SK-N-SH (cell line): ENCODE measurements around the gene PAX3. TPM values are rescaled to one million over a fixed set of nuclear protein-coding genes. Genes with fewer than 3 reads are reported as not detected.

Experiments
- CTCF ChIA-PET: fragments of 300-600, 350-600 bp; formaldehyde crosslinking; extraction: SDS; loops from one replicate; lab custom pipeline; 2021; lab: Yijun Ruan, JAX
- POLR2A ChIA-PET: fragments of 350-600 bp; sonication (Branson Sonifier 250); formaldehyde crosslinking; extraction: SDS; loops from one replicate; lab custom pipeline; 2020; ENCODE audit warnings: antibody characterized with exemption, inconsistent platforms; lab: Yijun Ruan, JAX
- DNase-seq: peaks from one replicate; pipeline ENCODE4 v3.0.0; 2012
- H2AFZ ChIP-seq: fragments of 200-600 bp; sonication (generic); 2 replicates; pipeline ENCODE4 v1.8.1; 2016; ENCODE audit warnings: antibody characterized with exemption, mild to moderate bottlenecking, low read depth
- H3F3A ChIP-seq: fragments of 200-600 bp; sonication (generic); replicated peaks from 2 replicates; pipeline ENCODE3; 2016; ENCODE audit warnings: antibody characterized with exemption, mild to moderate bottlenecking; ENCODE audit not compliant: insufficient read depth
- H3K27ac ChIP-seq, 2 experiments: fragments of 200-500 bp in 1 of 2; fragments of 200-600 bp in 1 of 2; sonication (Bioruptor generic) in 1 of 2; sonication (generic), shearing (Covaris generic) in 1 of 2; 2 replicates each; pipeline versions ENCODE4 v1.5.1 to v1.6.1; 2014 to 2016; ENCODE audit warnings: low read depth in 2 of 2, inconsistent platforms in 1 of 2, low read length in 1 of 2, mild to moderate bottlenecking in 1 of 2, mixed read lengths in 1 of 2
- H3K27me3 ChIP-seq: fragments of 200-600 bp; sonication (generic), shearing (Covaris generic); 2 replicates; pipeline ENCODE4 v1.6.1; 2016; ENCODE audit warnings: mixed run types; ENCODE audit not compliant: insufficient read depth
- H3K36me3 ChIP-seq, 2 experiments: fragments of 200-500 bp in 1 of 2; fragments of 200-600 bp in 1 of 2; sonication (Bioruptor generic) in 1 of 2; sonication (generic) in 1 of 2; replicated peaks in 1 of 2; 2 replicates each; pipeline versions ENCODE3 to v1.5.1; 2014 to 2016; ENCODE audit warnings: low read length in 1 of 2, mild to moderate bottlenecking in 1 of 2; ENCODE audit not compliant: insufficient read depth in 2 of 2, control insufficient read depth in 1 of 2
- H3K4me1 ChIP-seq, 2 experiments: fragments of 200-500 bp in 1 of 2; fragments of 200-600 bp in 1 of 2; sonication (Bioruptor generic) in 1 of 2; sonication (generic), shearing (Covaris generic) in 1 of 2; 2 replicates each; pipeline versions ENCODE4 v1.5.1 to v1.6.1; 2014 to 2016; ENCODE audit warnings: low read depth in 1 of 2, low read length in 1 of 2, mixed run types in 1 of 2; ENCODE audit not compliant: insufficient read depth in 2 of 2, control insufficient read depth in 1 of 2
- H3K4me2 ChIP-seq: fragments of 200-600 bp; sonication (generic), shearing (Covaris generic); 2 replicates; pipeline ENCODE4 v1.6.1; 2017; ENCODE audit warnings: mixed run types
- H3K4me3 ChIP-seq, 2 experiments: fragments of 200-500 bp in 1 of 2; fragments of 200-600 bp in 1 of 2; sonication (Bioruptor generic) in 1 of 2; sonication (generic), shearing (Covaris generic) in 1 of 2; 2 replicates each; pipeline versions ENCODE4 v1.5.1 to v1.8.1; 2014 to 2016; ENCODE audit warnings: low read depth in 2 of 2, inconsistent platforms in 1 of 2, low read length in 1 of 2, mild to moderate bottlenecking in 1 of 2, mixed read lengths in 1 of 2, moderate library complexity in 1 of 2
- H3K79me2 ChIP-seq: fragments of 200-600 bp; sonication (generic); 2 replicates; pipeline ENCODE4 v1.8.1; 2017; ENCODE audit warnings: mild to moderate bottlenecking; ENCODE audit not compliant: insufficient read depth
- H3K9ac ChIP-seq: fragments of 200-600 bp; sonication (generic); 2 replicates; pipeline ENCODE4 v1.6.1; 2017; ENCODE audit warnings: mixed run types
- H3K9me2 ChIP-seq: fragments of 200-600 bp; sonication (generic); 2 replicates; pipeline ENCODE4 v1.6.1; 2017; ENCODE audit warnings: mixed run types
- H3K9me3 ChIP-seq: fragments of 200-600 bp; sonication (generic); 2 replicates; pipeline ENCODE4 v1.6.1; 2017; ENCODE audit warnings: mixed run types, mild to moderate bottlenecking, moderate library complexity
- H4K20me1 ChIP-seq: fragments of 200-600 bp; sonication (generic); 2 replicates; pipeline ENCODE4 v1.6.1; 2017; ENCODE audit warnings: mild to moderate bottlenecking, mixed run types; ENCODE audit not compliant: insufficient read depth
- EP300 ChIP-seq, 2 experiments: IDR thresholded peaks; 2 replicates each; pipeline versions ENCODE4 v1.4.0 to v1.6.1; 2012; ENCODE audit warnings: borderline replicate concordance in 1 of 2, low read depth in 1 of 2, low read length in 1 of 2
- FOXJ3 ChIP-seq: sonication (generic); formaldehyde crosslinking; IDR thresholded peaks from 2 replicates; pipeline ENCODE4 v1.5.1; 2020; ENCODE audit warnings: mild to moderate bottlenecking, missing genetic modification reagents
- FOXM1 ChIP-seq: IDR thresholded peaks from 2 replicates; pipeline ENCODE4 v1.4.0; 2012; ENCODE audit warnings: low read depth, mild to moderate bottlenecking
- GATA2 ChIP-seq: sonication (generic); formaldehyde crosslinking; IDR thresholded peaks from 2 replicates; pipeline ENCODE4 v1.5.0; 2020; ENCODE audit warnings: mild to moderate bottlenecking, missing genetic modification reagents
- JUND ChIP-seq: IDR thresholded peaks from 2 replicates; pipeline ENCODE4 v1.4.0; 2012
- MEF2A ChIP-seq: IDR thresholded peaks from 2 replicates; pipeline ENCODE4 v1.4.0; 2012; ENCODE audit warnings: low read depth, borderline replicate concordance
- MXI1 ChIP-seq: IDR thresholded peaks from 2 replicates; pipeline ENCODE4 v1.6.1; 2012; ENCODE audit warnings: mild to moderate bottlenecking, low read depth, low read length, improper control_type of control experiment
- NRF1 ChIP-seq: IDR thresholded peaks from 2 replicates; pipeline ENCODE4 v1.6.1; 2012; ENCODE audit warnings: low read depth, mild to moderate bottlenecking, low read length
- POLR2AphosphoS5 ChIP-seq: IDR thresholded peaks from 2 replicates; pipeline ENCODE4 v1.6.1; 2012; ENCODE audit warnings: low read depth, low read length
- REST ChIP-seq: IDR thresholded peaks from 2 replicates; pipeline ENCODE4 v1.6.1; 2012; ENCODE audit warnings: mild to moderate bottlenecking, low read depth, low read length, moderate library complexity
- RFX5 ChIP-seq: IDR thresholded peaks from 2 replicates; pipeline ENCODE4 v1.6.1; 2012; ENCODE audit warnings: mild to moderate bottlenecking, improper control_type of control experiment, low read length
- RXRA ChIP-seq: IDR thresholded peaks from 2 replicates; pipeline ENCODE4 v1.4.0; 2012; ENCODE audit warnings: low read depth, mild to moderate bottlenecking, borderline replicate concordance
- SIN3A ChIP-seq: IDR thresholded peaks from 2 replicates; pipeline ENCODE4 v1.6.1; 2012; ENCODE audit warnings: low read depth, mild to moderate bottlenecking, low read length, moderate library complexity, borderline replicate concordance
- TCF12 ChIP-seq: IDR thresholded peaks from 2 replicates; pipeline ENCODE4 v1.4.0; 2012
- TEAD4 ChIP-seq: IDR thresholded peaks from 2 replicates; pipeline ENCODE4 v1.4.0; 2012; ENCODE audit warnings: mild to moderate bottlenecking, borderline replicate concordance; ENCODE audit not compliant: insufficient read depth
- USF1 ChIP-seq: IDR thresholded peaks from 2 replicates; pipeline ENCODE4 v1.4.0; 2012; ENCODE audit warnings: low read depth, borderline replicate concordance
- USF2 ChIP-seq: fragments of 150-350 bp; IDR thresholded peaks from 2 replicates; pipeline ENCODE4 v1.6.1; 2017; ENCODE audit warnings: antibody characterized with exemption, low read length, low read depth, borderline replicate concordance
- YY1 ChIP-seq: IDR thresholded peaks from 2 replicates; pipeline ENCODE4 v1.4.0; 2012; ENCODE audit warnings: low read depth, mild to moderate bottlenecking
- WGBS: methylation state at CpG from one replicate; pipeline ENCODE4 v1.1.6; 2017; ENCODE audit warnings: low lambda C conversion rate; 5-methylcytosine and 5-hydroxymethylcytosine counted together
- polyA plus RNA-seq, 3 experiments: library from polyadenylated mRNA; depleted of rRNA; stranded (reverse); fragments of >200 nt; gene quantifications; 2 replicates each; pipeline ENCODE4 v1.2.3, GENCODE V29; 2012

PAX3 gene
- polyA plus RNA-seq, 1 of the 3 experiments (the other 2 are of a cell fraction): not detected

- TF ChIP-seq MXI1 (no peak), NRF1 (no peak), TEAD4 (no peak), JUND (no peak), RFX5 (no peak)
- TF ChIP-seq, all 33 proteins: peak for 0
Measured at GRCh38 chr2:222239945-222240675, 58.7 kb downstream of the PAX3 start (continued).

- Histone ChIP-seq H3K9me3 (no peaks in the 10 kb centered on the region), H4K20me1 (no peaks in the 10 kb centered on the region), H3K27ac (no peak overlapping the region), H3K36me3 (no peaks in the 10 kb centered on the region), H2AFZ (no peak overlapping the region), H3K9ac (no peak overlapping the region), H3K4me1 (no peaks in the 10 kb centered on the region; a peak in 1 of 4 replicates), H3F3A (no peaks in the 10 kb centered on the region), H3K27me3 (peaks cover 15% of the 10 kb centered on the region; the same call in 1 of the 2 replicates), H3K4me2 (no peak overlapping the region), H3K79me2 (no peaks in the 10 kb centered on the region), H3K4me3 (no peak overlapping the region), H3K9me2 (no peaks in the 10 kb centered on the region)
- CTCF ChIA-PET: interaction anchor here (1.3 kb wide), 1 partner anchor 215 kb away, joined by 3 read pairs; no protein-coding TSS in a partner anchor
- WGBS: 17% methylated on average over 4 of the region's 4 CpGs
- POLR2A ChIA-PET: no interaction called here
- TF ChIP-seq USF1 (no peak), MEF2A (no peak), EP300 (IDR thresholded peaks at IDR 0.05; ENCODE audit: borderline replicate concordance in 1 of 2, low read depth in 1 of 2, low read length in 1 of 2) (no peak), RXRA (no peak), POLR2AphosphoS5 (no peak), RFX5 (no peak), TCF12 (no peak), MXI1 (no peak), GATA2 (CRISPR knock-in tag) (no peak), FOXJ3 (CRISPR knock-in tag) (no peak), SIN3A (no peak), NRF1 (no peak), JUND (no peak)
- DNase-seq: no peak
Measured at GRCh38 chr2:222239091-222239490, 59.7 kb downstream of the PAX3 start.

- POLR2A ChIA-PET: no interaction called here
- H3K9me2 ChIP-seq: no peaks in the 10 kb centered on the region
- H3K27ac ChIP-seq: no peak overlapping the region
- H3K79me2 ChIP-seq: no peaks in the 10 kb centered on the region
- no peaks in the 10 kb centered on the region for H3K36me3 ChIP-seq
- no peak overlapping the region for H3K4me2 ChIP-seq
- H3K4me3 ChIP-seq: no peak overlapping the region
- H3K4me1 ChIP-seq: no peaks in the 10 kb centered on the region; a peak in 1 of 4 replicates
- no peak overlapping the region for H2AFZ ChIP-seq
- H3K9ac ChIP-seq: no peak overlapping the region
- no peaks in the 10 kb centered on the region for H3K9me3 ChIP-seq
- peaks cover 15% of the 10 kb centered on the region; the same call in 1 of the 2 replicates for H3K27me3 ChIP-seq
- WGBS: 0% methylated on average over 3 of the region's 3 CpGs
- no peaks in the 10 kb centered on the region for H3F3A ChIP-seq
- no peak for DNase-seq
- CTCF ChIA-PET: no interaction called here
- H4K20me1 ChIP-seq: no peaks in the 10 kb centered on the region
- TF ChIP-seq YY1 (no peak), GATA2 (CRISPR knock-in tag) (no peak), RXRA (no peak), USF2 (no peak), REST (no peak), USF1 (no peak), FOXM1 (no peak), TCF12 (no peak), NRF1 (no peak)
Measured at GRCh38 chr2:222238072-222238471, 60.7 kb downstream of the PAX3 start.
